HEK293 (cell line): ENCODE data around the gene ENKUR.

Experiments used
- CTCF ChIA-PET: fragments of 350-600 bp; formaldehyde crosslinking; extraction: SDS; loops from one replicate; lab custom pipeline; 2021; ENCODE audit warnings: antibody characterized with exemption; lab: Yijun Ruan, JAX
- POLR2A ChIA-PET: fragments of 300-600 bp; formaldehyde crosslinking; extraction: SDS; loops from one replicate; lab custom pipeline; 2020; ENCODE audit warnings: antibody characterized with exemption, inconsistent platforms; lab: Yijun Ruan, JAX
- H3K27ac ChIP-seq: fragments of 200-500 bp; sonication (Bioruptor generic); 2 replicates; pipeline ENCODE4 v1.5.1; 2014; ENCODE audit warnings: low read depth, low read length, control low read depth, inconsistent platforms; ENCODE audit errors: extremely low read depth
- H3K36me3 ChIP-seq, 2 experiments: fragments of 200-500 bp in 1 of 2; sonication (Bioruptor generic) in 1 of 2; 1 replicate in 1 of 2; 2 replicates in 1 of 2; pipeline ENCODE4 v1.5.1; 2014 to 2017; ENCODE audit warnings: inconsistent platforms in 2 of 2, low read length in 2 of 2; ENCODE audit not compliant: control insufficient read depth in 2 of 2, insufficient read depth in 1 of 2
- H3K4me1 ChIP-seq: fragments of 200-500 bp; sonication (Bioruptor generic); 2 replicates; pipeline ENCODE4 v1.5.1; 2014; ENCODE audit warnings: mild to moderate bottlenecking, low read length, inconsistent platforms; ENCODE audit not compliant: control insufficient read depth, insufficient read depth
- H3K4me3 ChIP-seq: 2 replicates; pipeline ENCODE4 v1.5.1; 2011; ENCODE audit warnings: low read depth, mild to moderate bottlenecking, control low read depth, low read length, moderate library complexity
- H3K9me3 ChIP-seq: fragments of 200-500 bp; sonication (Bioruptor generic); 2 replicates; pipeline ENCODE4 v1.5.1; 2014; ENCODE audit warnings: low read depth, low read length, inconsistent platforms; ENCODE audit not compliant: control insufficient read depth, insufficient read depth
- KLF8 ChIP-seq: fragments of 450-650 bp; formaldehyde crosslinking; IDR thresholded peaks from 2 replicates; pipeline ENCODE4 v1.5.1; 2016; ENCODE audit warnings: missing biosample characterization, missing genetic modification characterization
- MEIS1 ChIP-seq: sonication (generic); formaldehyde crosslinking; IDR thresholded peaks from 2 replicates; pipeline ENCODE4 v1.8.1; 2022; ENCODE audit warnings: missing genetic modification reagents, mild to moderate bottlenecking, borderline replicate concordance
- OSR2 ChIP-seq: fragments of 450-650 bp; formaldehyde crosslinking; IDR thresholded peaks from 2 replicates; pipeline ENCODE4 v1.5.1; 2016; ENCODE audit warnings: missing biosample characterization, missing genetic modification characterization
- RBAK ChIP-seq: fragments of 450-650 bp; formaldehyde crosslinking; IDR thresholded peaks from 2 replicates; pipeline ENCODE4 v1.5.1; 2016; ENCODE audit warnings: missing biosample characterization, missing genetic modification characterization
- REPIN1 ChIP-seq: fragments of 450-650 bp; formaldehyde crosslinking; IDR thresholded peaks from 2 replicates; pipeline ENCODE4 v1.5.1; 2017; ENCODE audit warnings: missing biosample characterization, missing genetic modification characterization, low read depth
- SCRT2 ChIP-seq: fragments of 450-650 bp; formaldehyde crosslinking; IDR thresholded peaks from 2 replicates; pipeline ENCODE4 v1.5.1; 2016; ENCODE audit warnings: missing biosample characterization, missing genetic modification characterization
- TRIM28 ChIP-seq: IDR thresholded peaks from 2 replicates; pipeline ENCODE4 v1.6.1; 2011; ENCODE audit warnings: low read length, control low read depth, borderline replicate concordance
- ZBTB6 ChIP-seq: fragments of 450-650 bp; formaldehyde crosslinking; IDR thresholded peaks from 2 replicates; pipeline ENCODE4 v1.5.1; 2017; ENCODE audit warnings: missing biosample characterization, missing genetic modification characterization
- ZFP37 ChIP-seq: fragments of 450-650 bp; formaldehyde crosslinking; IDR thresholded peaks from 2 replicates; pipeline ENCODE4 v1.5.1; 2016; ENCODE audit warnings: missing biosample characterization, missing genetic modification characterization
- ZNF366 ChIP-seq: fragments of 450-650 bp; formaldehyde crosslinking; conservative IDR thresholded peaks from 2 replicates; pipeline ENCODE4 v1.5.1; 2016; ENCODE audit warnings: missing biosample characterization, missing genetic modification characterization
- ZNF404 ChIP-seq: fragments of 450-650 bp; formaldehyde crosslinking; IDR thresholded peaks from 2 replicates; pipeline ENCODE4 v1.5.1; 2017; ENCODE audit warnings: missing biosample characterization, missing genetic modification characterization
- ZNF449 ChIP-seq: fragments of 450-650 bp; formaldehyde crosslinking; IDR thresholded peaks from 2 replicates; pipeline ENCODE4 v1.5.1; 2017; ENCODE audit warnings: missing biosample characterization, mild to moderate bottlenecking, missing genetic modification characterization, moderate library complexity
- ZNF544 ChIP-seq: fragments of 450-650 bp; formaldehyde crosslinking; IDR thresholded peaks from 2 replicates; pipeline ENCODE4 v1.5.0; 2017; ENCODE audit warnings: missing biosample characterization, missing genetic modification characterization
- ZNF558 ChIP-seq: fragments of 450-650 bp; formaldehyde crosslinking; IDR thresholded peaks from 2 replicates; pipeline ENCODE4 v1.5.1; 2016; ENCODE audit warnings: missing biosample characterization, missing genetic modification characterization
- ZNF571 ChIP-seq: fragments of 450-650 bp; formaldehyde crosslinking; IDR thresholded peaks from 2 replicates; pipeline ENCODE4 v1.5.0; 2017; ENCODE audit warnings: missing biosample characterization, missing genetic modification characterization
- ZNF624 ChIP-seq: fragments of 450-650 bp; formaldehyde crosslinking; IDR thresholded peaks from 2 replicates; pipeline ENCODE4 v1.5.1; 2017; ENCODE audit warnings: missing biosample characterization, missing genetic modification characterization
- ZNF792 ChIP-seq: fragments of 450-650 bp; formaldehyde crosslinking; IDR thresholded peaks from 2 replicates; pipeline ENCODE4 v1.5.1; 2016; ENCODE audit warnings: missing biosample characterization, missing genetic modification characterization
- TF ChIP-seq, protein P1 (sequence below): fragments of 450-650 bp; formaldehyde crosslinking; conservative IDR thresholded peaks from 2 replicates; pipeline ENCODE4 v1.5.1; 2016; ENCODE audit warnings: low read depth, missing biosample characterization, missing genetic modification characterization
- TF ChIP-seq, protein P2 (sequence below): fragments of 450-650 bp; formaldehyde crosslinking; IDR thresholded peaks from 2 replicates; pipeline ENCODE4 v1.5.1; 2016; ENCODE audit warnings: missing biosample characterization, missing genetic modification characterization, low read depth
- TF ChIP-seq, protein P3 (sequence below): fragments of 450-650 bp; formaldehyde crosslinking; IDR thresholded peaks from 2 replicates; pipeline ENCODE4 v1.5.1; 2016; ENCODE audit warnings: missing biosample characterization, missing genetic modification characterization
- TF ChIP-seq, protein P4 (sequence below): fragments of 450-650 bp; formaldehyde crosslinking; conservative IDR thresholded peaks from 2 replicates; pipeline ENCODE4 v1.5.1; 2016; ENCODE audit warnings: low read depth, missing biosample characterization, missing genetic modification characterization
- TF ChIP-seq, protein P5 (sequence below): fragments of 450-650 bp; formaldehyde crosslinking; IDR thresholded peaks from 2 replicates; pipeline ENCODE4 v1.5.1; 2016; ENCODE audit warnings: missing biosample characterization, missing genetic modification characterization

ENKUR gene

DNA sequence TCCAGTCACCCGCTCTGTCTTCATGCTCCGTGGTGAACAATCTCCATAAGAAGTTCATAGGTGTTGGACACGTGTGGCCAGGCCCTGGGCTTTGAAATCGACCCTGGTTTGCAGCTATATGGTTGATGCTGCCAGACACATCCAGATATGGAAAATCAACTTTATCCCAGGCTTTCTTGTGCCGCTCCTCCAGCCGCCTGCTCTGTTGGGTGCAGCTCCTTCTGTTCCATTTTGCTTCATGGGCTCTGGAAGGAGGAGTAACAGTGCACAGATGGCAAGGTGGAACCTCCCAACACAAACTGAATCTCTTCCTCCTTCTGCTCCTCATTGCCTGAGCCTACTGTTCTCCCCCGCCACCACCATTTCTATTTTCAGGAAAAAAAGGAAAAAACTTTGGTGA, 45.2 kb upstream of the ENKUR start (continued):
- TF ChIP-seq, protein P1, sequence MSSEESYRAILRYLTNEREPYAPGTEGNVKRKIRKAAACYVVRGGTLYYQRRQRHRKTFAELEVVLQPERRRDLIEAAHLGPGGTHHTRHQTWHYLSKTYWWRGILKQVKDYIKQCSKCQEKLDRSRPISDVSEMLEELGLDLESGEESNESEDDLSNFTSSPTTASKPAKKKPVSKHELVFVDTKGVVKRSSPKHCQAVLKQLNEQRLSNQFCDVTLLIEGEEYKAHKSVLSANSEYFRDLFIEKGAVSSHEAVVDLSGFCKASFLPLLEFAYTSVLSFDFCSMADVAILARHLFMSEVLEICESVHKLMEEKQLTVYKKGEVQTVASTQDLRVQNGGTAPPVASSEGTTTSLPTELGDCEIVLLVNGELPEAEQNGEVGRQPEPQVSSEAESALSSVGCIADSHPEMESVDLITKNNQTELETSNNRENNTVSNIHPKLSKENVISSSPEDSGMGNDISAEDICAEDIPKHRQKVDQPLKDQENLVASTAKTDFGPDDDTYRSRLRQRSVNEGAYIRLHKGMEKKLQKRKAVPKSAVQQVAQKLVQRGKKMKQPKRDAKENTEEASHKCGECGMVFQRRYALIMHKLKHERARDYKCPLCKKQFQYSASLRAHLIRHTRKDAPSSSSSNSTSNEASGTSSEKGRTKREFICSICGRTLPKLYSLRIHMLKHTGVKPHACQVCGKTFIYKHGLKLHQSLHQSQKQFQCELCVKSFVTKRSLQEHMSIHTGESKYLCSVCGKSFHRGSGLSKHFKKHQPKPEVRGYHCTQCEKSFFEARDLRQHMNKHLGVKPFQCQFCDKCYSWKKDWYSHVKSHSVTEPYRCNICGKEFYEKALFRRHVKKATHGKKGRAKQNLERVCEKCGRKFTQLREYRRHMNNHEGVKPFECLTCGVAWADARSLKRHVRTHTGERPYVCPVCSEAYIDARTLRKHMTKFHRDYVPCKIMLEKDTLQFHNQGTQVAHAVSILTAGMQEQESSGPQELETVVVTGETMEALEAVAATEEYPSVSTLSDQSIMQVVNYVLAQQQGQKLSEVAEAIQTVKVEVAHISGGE: no peak
- no peak for TF ChIP-seq ZNF792 (tag by site-specific recombination)
- TF ChIP-seq ZNF544 (tag by site-specific recombination): no peak
- TF ChIP-seq MEIS1 (CRISPR knock-in tag): no peak
- TF ChIP-seq, protein P2, sequence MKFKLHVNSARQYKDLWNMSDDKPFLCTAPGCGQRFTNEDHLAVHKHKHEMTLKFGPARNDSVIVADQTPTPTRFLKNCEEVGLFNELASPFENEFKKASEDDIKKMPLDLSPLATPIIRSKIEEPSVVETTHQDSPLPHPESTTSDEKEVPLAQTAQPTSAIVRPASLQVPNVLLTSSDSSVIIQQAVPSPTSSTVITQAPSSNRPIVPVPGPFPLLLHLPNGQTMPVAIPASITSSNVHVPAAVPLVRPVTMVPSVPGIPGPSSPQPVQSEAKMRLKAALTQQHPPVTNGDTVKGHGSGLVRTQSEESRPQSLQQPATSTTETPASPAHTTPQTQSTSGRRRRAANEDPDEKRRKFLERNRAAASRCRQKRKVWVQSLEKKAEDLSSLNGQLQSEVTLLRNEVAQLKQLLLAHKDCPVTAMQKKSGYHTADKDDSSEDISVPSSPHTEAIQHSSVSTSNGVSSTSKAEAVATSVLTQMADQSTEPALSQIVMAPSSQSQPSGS: no peak
- no peak for TF ChIP-seq ZNF558 (tag by site-specific recombination)
- TF ChIP-seq, protein P3, sequence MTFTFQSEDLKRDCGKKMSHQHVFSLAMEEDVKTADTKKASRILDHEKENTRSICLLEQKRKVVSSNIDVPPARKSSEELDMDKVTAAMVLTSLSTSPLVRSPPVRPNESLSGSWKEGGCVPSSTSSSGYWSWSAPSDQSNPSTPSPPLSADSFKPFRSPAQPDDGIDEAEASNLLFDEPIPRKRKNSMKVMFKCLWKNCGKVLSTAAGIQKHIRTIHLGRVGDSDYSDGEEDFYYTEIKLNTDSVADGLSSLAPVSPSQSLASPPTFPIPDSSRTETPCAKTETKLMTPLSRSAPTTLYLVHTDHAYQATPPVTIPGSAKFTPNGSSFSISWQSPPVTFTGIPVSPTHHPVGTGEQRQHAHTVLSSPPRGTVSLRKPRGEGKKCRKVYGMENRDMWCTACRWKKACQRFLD (tag by site-specific recombination): no peak
- TF ChIP-seq ZNF624 (tag by site-specific recombination): no peak
- no peak for TF ChIP-seq RBAK
- TF ChIP-seq REPIN1: no peak
- no peak for TF ChIP-seq ZNF366 (tag by site-specific recombination)

GRCh38 chr10:25059990-25060389, 44.0 kb upstream of the ENKUR start:
- H3K36me3 ChIP-seq: no peaks in the 10 kb centered on the region
- H3K9me3 ChIP-seq: no peaks in the 10 kb centered on the region
- H3K4me1 ChIP-seq: peaks cover 6% of the 10 kb centered on the region; the same call in 1 of the 2 replicates
- H3K27ac ChIP-seq: no peak overlapping the region
- ChIA-PET POLR2A (no interaction called here), CTCF (interaction anchor here (0.6 to 1.1 kb wide), 2 partner anchors 21 to 33 kb away, joined by 3 read pairs; no protein-coding TSS in a partner anchor)
- no peak overlapping the region for H3K4me3 ChIP-seq
- no peak for TF ChIP-seq SCRT2 (tag by site-specific recombination)
- TF ChIP-seq ZNF404: no peak
- TF ChIP-seq KLF8 (tag by site-specific recombination): 0 out of 2 replicates have a peak, but pooled peaks have one; percentile 27
- no peak for TF ChIP-seq TRIM28
- TF ChIP-seq OSR2 (tag by site-specific recombination): 0 out of 2 replicates have a peak, but pooled peaks have one; percentile 11
- no peak for TF ChIP-seq ZFP37 (tag by site-specific recombination)
- TF ChIP-seq ZNF571: no peak
- TF ChIP-seq, protein P4, sequence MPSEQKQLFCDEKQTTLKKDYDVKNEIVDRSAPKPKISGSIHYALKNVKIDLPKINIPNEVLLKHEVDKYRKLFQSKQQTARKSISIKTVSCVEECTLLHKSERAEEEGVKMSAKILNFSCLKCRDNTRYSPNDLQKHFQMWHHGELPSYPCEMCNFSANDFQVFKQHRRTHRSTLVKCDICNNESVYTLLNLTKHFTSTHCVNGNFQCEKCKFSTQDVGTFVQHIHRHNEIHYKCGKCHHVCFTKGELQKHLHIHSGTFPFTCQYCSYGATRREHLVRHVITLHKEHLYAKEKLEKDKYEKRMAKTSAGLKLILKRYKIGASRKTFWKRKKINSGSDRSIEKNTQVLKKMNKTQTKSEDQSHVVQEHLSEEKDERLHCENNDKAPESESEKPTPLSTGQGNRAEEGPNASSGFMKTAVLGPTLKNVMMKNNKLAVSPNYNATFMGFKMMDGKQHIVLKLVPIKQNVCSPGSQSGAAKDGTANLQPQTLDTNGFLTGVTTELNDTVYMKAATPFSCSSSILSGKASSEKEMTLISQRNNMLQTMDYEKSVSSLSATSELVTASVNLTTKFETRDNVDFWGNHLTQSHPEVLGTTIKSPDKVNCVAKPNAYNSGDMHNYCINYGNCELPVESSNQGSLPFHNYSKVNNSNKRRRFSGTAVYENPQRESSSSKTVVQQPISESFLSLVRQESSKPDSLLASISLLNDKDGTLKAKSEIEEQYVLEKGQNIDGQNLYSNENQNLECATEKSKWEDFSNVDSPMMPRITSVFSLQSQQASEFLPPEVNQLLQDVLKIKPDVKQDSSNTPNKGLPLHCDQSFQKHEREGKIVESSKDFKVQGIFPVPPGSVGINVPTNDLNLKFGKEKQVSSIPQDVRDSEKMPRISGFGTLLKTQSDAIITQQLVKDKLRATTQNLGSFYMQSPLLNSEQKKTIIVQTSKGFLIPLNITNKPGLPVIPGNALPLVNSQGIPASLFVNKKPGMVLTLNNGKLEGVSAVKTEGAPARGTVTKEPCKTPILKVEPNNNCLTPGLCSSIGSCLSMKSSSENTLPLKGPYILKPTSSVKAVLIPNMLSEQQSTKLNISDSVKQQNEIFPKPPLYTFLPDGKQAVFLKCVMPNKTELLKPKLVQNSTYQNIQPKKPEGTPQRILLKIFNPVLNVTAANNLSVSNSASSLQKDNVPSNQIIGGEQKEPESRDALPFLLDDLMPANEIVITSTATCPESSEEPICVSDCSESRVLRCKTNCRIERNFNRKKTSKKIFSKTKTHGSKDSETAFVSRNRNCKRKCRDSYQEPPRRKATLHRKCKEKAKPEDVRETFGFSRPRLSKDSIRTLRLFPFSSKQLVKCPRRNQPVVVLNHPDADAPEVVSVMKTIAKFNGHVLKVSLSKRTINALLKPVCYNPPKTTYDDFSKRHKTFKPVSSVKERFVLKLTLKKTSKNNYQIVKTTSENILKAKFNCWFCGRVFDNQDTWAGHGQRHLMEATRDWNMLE (tag by site-specific recombination): peak; percentile 38; the same call in 1 of the 2 replicates
- TF ChIP-seq ZNF449 (tag by site-specific recombination): peak; percentile 77; the same call in 1 of the 2 replicates
- TF ChIP-seq, protein P5, sequence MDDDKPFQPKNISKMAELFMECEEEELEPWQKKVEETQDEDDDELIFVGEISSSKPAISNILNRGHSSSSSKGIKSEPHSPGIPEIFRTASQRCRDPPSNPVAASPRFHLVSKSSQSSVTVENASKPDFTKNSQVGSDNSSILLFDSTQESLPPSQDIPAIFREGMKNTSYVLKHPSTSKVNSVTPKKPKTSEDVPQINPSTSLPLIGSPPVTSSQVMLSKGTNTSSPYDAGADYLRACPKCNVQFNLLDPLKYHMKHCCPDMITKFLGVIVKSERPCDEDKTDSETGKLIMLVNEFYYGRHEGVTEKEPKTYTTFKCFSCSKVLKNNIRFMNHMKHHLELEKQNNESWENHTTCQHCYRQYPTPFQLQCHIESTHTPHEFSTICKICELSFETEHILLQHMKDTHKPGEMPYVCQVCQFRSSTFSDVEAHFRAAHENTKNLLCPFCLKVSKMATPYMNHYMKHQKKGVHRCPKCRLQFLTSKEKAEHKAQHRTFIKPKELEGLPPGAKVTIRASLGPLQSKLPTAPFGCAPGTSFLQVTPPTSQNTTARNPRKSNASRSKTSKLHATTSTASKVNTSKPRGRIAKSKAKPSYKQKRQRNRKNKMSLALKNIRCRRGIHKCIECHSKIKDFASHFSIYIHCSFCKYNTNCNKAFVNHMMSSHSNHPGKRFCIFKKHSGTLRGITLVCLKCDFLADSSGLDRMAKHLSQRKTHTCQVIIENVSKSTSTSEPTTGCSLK (tag by site-specific recombination): no peak
- peak; percentile 53; the same call in 1 of the 2 replicates for TF ChIP-seq ZBTB6 (tag by site-specific recombination)
